Iris pigment epithelial cell (primary cell): ENCODE data around the gene TLX1.
"Not testable (repeated sequence)": the region's sequence is repeated elsewhere in the genome, so short reads cannot be mapped to it uniquely, and the experiment has no call there.

ENCODE experiments used
- DNase-seq: peaks from one replicate; pipeline ENCODE4 v3.0.0-alpha.2; 2011; ENCODE audit warnings: low read depth

Gene TLX1

GRCh38 chr10:101152316-101152715 lies 21.2 kb downstream of the TLX1 start:
- no peak for DNase-seq

GRCh38 chr10:101154506-101154905 lies 23.4 kb downstream of the TLX1 start:
- DNase-seq = not testable (repeated sequence)

GRCh38 chr10:101155896-101156295 lies 24.8 kb downstream of the TLX1 start:
- DNase-seq = no peak

GRCh38 chr10:101157756-101158458 lies 26.8 kb downstream of the TLX1 start:
- DNase-seq = no peak

DNA sequence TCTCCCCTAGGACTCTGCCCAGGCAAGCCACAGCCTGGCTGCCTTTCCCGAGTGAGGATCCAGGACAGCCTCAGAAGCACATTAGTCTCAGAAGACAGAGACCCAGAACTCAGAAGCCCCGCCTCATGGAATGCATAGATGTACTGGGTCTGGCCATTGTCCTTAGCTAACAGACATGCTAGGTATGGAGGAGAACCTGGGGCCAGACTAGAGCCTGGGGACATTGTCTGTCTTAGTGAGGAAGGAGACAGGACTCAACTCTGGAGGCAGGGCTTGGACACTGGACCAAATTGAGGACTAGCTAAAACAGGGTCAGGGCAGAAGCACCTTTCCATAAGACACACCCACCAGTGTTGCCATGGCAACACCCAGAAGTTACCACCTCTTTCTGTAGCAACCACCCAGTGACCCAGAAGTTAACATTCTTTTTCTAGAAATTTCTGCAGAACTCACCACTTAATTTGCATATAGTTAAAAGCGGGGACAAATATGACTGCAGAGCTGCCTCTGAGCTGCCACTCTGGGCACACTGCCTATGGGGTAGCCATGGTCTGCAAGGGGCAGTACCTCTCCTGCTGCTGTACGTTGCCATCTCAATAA lies 27.5 kb downstream of the TLX1 start:
- no peak for DNase-seq

- peak; percentile 67 for DNase-seq
Observed at GRCh38 chr10:101161494-101162299, 30.6 kb downstream of the TLX1 start.

DNA sequence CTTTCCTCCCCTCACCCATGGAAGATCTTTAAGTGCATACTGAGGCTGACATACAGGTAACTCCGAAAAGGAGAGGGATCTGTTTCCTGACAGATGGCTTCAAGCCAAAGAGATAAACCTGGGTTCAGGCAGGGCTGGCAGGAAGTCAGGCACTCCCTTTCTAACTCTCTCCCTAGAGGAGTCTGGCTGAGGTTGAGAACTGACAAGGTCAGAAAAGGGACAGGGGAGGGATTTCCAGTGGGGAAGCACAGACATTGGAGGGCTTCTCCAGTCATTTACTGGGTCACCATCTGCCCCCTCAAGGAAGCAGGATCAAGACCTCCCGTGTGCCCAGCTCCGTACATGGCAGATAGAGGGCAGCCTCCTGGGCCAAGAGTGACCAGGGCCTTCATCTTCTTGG lies 31.6 kb downstream of the TLX1 start:
- DNase-seq = no peak

DNA sequence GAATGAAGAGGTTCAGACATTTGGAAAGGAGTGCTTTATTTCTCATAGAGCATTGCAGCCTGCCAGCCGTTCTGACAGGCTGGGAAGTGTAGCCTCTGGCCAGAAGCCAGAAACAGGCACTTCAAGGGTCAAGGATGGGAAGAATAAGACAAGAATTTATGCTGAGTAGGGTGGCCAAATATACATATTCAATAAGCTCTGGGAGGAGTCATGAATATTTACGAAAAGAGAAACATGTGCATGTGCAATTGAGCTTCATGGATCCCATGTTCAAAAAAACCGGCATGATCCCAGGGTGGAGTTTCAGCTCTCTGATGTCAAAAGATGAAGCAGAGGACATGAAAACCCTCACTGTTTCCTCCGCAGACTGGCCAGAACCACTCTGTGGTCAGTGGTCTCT lies 32.9 kb downstream of the TLX1 start:
- DNase-seq = no peak

- no peak for DNase-seq
Observed at GRCh38 chr10:101165736-101166135, 34.6 kb downstream of the TLX1 start.

DNA sequence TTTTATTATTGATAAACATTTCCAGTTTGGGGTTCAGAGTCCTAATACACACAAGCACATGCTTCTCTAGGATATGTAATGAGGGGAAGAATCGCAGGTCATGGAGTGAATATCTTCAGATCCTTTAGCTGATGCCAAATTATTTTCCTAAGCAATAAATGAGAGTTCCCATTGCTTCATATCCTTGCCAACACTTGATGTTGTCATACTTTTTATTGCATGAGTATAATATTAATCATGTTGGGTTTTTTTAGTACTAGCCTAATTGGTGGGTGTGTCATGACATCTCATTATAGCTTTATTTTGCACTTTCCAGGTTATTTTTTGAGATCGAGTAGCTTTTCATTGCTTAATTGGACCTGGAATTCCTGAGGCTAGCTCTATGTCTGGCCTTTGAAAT lies 35.3 kb downstream of the TLX1 start:
- no peak for DNase-seq

DNA sequence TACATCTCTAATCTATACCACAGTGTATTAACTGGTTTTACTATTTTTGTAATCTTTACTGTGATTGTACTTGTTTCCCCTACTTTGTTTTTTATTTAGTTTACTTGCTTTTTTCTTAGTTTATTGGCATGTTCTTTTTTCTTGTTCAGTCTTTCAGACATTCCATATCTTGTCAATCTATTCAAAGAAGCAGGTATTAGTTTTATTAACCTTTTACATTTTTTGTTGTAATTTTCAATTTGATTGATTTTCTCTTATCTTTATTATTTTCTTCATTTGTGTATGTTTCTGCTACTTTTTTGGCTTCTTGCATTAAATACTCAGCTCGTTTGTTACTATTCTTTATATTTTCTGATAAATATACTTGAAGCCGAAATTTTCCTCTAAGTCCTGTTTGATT lies 41.6 kb downstream of the TLX1 start:
- DNase-seq = no peak

DNA sequence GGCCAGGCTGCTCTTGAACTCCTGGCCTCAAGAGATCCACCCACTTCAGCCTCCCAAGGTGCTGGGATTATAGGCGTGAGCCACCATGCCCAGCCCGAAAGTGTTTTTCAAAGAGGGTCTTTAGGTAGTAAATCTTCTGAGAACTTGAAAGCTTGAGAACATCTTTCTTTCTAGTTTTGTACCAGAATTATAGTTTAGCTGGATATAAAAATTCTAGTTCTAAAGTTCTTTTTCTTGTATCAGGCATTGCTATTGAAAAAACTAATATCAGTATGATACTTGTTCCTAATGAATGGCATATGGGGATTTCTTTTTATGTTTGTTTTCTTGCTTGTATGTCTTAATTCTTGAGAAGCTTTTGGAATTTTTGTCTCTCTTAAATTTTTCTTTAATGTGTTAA lies 43.2 kb downstream of the TLX1 start:
- no peak for DNase-seq

GRCh38 chr10:101176577-101176976 lies 45.5 kb downstream of the TLX1 start:
- no peak for DNase-seq

DNA sequence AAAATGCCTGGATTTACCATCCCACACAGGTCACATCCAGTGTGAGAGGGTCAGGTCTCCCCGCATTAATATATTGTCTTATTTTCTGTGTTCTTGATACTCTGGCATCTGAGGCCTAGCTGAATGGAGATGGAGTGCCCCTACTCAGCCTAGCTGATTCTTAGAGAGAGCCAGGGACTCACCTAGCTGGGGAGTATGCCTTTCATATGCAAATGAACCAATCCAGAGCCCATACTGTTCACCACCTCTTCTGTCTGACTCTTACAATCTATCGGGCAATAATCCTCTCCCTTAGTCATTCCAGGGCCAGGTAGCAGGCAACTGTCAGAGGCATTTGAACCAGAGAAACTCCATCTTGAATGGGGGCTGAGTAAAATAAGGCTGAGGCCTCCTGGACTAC lies 51.8 kb downstream of the TLX1 start:
- DNase-seq = no peak

- no peak for DNase-seq
Observed at GRCh38 chr10:101183458-101184183, 52.5 kb downstream of the TLX1 start.
